Mammary epithelial cell (primary cell): Measurements from ENCODE around the gene GMPPA.

Experiments
- CTCF ChIP-seq, 2 donors: IDR thresholded peaks in 1 of 2; conservative IDR thresholded peaks in 1 of 2; 2 replicates each; pipeline ENCODE4 v1.5.1; 2011 to 2012; ENCODE audit warnings: inconsistent platforms in 2 of 2, low read length in 2 of 2, mild to moderate bottlenecking in 2 of 2, control low read depth in 1 of 2, low read depth in 1 of 2; ENCODE audit not compliant: insufficient read depth in 1 of 2; ENCODE audit errors: extremely low read depth in 1 of 2
- EZH2 ChIP-seq: IDR thresholded peaks from 2 replicates; pipeline ENCODE4 v1.6.1; 2012; ENCODE audit warnings: low read length, inconsistent platforms, borderline replicate concordance

- TF ChIP-seq CTCF (conservative IDR thresholded peaks at IDR 0.05 in 1 of 2, IDR thresholded peaks at IDR 0.05 in 1 of 2; ENCODE audit: extremely low read depth in 1 of 2, insufficient read depth in 1 of 2, low read depth in 1 of 2, low read length in 2 of 2) = no peak
- TF ChIP-seq EZH2 = no peak
These were observed 48.9 kb downstream of the GMPPA start for GRCh38 chr2:219547621-219548020.
